GM18498 (cell line): ENCODE results near the gene PSMB10.
"Not testable (repeated sequence)": the region's sequence is repeated elsewhere in the genome, so short reads cannot be mapped to it uniquely, and the experiment has no call there.

Experiments
- ATAC-seq: cut with Tn5 transposase; IDR thresholded peaks from one replicate; pipeline ENCODE4 v1.9.1; 2021; ENCODE audit warnings: mild to moderate bottlenecking, moderate library complexity; ENCODE audit not compliant: unreplicated experiment

The PSMB10 gene

GRCh38 chr16:67928147-67928546, 8.5 kb downstream of the PSMB10 start:
- ATAC-seq = no peak

- ATAC-seq = no peak
Observed at GRCh38 chr16:67927131-67927941, 9.3 kb downstream of the PSMB10 start.

- no peak for ATAC-seq
Observed at GRCh38 chr16:67926181-67926750, 10.4 kb downstream of the PSMB10 start.

GRCh38 chr16:67924140-67924906, 12.3 kb downstream of the PSMB10 start:
- ATAC-seq = no peak

GRCh38 chr16:67923414-67924116, 13.1 kb downstream of the PSMB10 start:
- ATAC-seq = no peak

GRCh38 chr16:67922740-67923139, 13.9 kb downstream of the PSMB10 start:
- ATAC-seq = no peak

GRCh38 chr16:67922221-67922620, 14.4 kb downstream of the PSMB10 start:
- ATAC-seq = no peak

GRCh38 chr16:67919622-67920221, 16.9 kb downstream of the PSMB10 start:
- no peak for ATAC-seq

- ATAC-seq = no peak
Observed at GRCh38 chr16:67917852-67918236, 18.8 kb downstream of the PSMB10 start.

GRCh38 chr16:67917140-67917851, 19.4 kb downstream of the PSMB10 start:
- ATAC-seq = no peak

GRCh38 chr16:67915831-67916723, 20.6 kb downstream of the PSMB10 start:
- ATAC-seq = no peak

- not testable (repeated sequence) for ATAC-seq
Observed at GRCh38 chr16:67915496-67915769, 21.2 kb downstream of the PSMB10 start.

- ATAC-seq = no peak
Observed at GRCh38 chr16:67914758-67915495, 21.7 kb downstream of the PSMB10 start.

- no peak for ATAC-seq
Observed at GRCh38 chr16:67910158-67910557, 26.5 kb downstream of the PSMB10 start.

- ATAC-seq = no peak
Observed at GRCh38 chr16:67909056-67909742, 27.5 kb downstream of the PSMB10 start.

GRCh38 chr16:67907397-67908180, 29.1 kb downstream of the PSMB10 start:
- no peak for ATAC-seq

- no peak for ATAC-seq
Observed at GRCh38 chr16:67902831-67903230, 33.8 kb downstream of the PSMB10 start.
